Adrenal gland (tissue), 12 donors: ENCODE measurements around the gene TOMM22. TPM values are rescaled to one million over a fixed set of nuclear protein-coding genes. Genes with fewer than 3 reads are reported as not detected.

Experiments used
- DNase-seq, 7 donors: peaks; one replicate each; pipeline ENCODE4 v3.0.0-alpha.2; 2019 to 2020
- H3K27ac ChIP-seq, 5 donors: fragments of 200-600 bp; sonication (generic) in 4 of 5; 1 replicate in 3 of 5; 2 replicates in 2 of 5; pipeline versions ENCODE4 v1.5.1 to v1.8.0; 2016 to 2020; ENCODE audit warnings: mild to moderate bottlenecking in 1 of 5
- H3K27me3 ChIP-seq: fragments of 200-600 bp; 2 replicates; pipeline ENCODE4 v1.8.0; 2021
- H3K36me3 ChIP-seq, 2 donors: fragments of 200-600 bp; replicated peaks in 1 of 2; 1 replicate in 1 of 2; 2 replicates in 1 of 2; pipeline versions ENCODE4 v1.5.1 to v1.8.0; 2018 to 2022
- H3K4me1 ChIP-seq, 2 donors: fragments of 200-600 bp; replicated peaks in 1 of 2; 1 replicate in 1 of 2; 2 replicates in 1 of 2; pipeline versions ENCODE4 v1.5.1 to v1.8.0; 2018 to 2021
- H3K4me3 ChIP-seq, 4 donors: fragments of 200-600 bp; sonication (generic) in 3 of 4; one replicate each; pipeline ENCODE4 v1.5.1; 2016 to 2018
- H3K9me3 ChIP-seq, 3 donors: fragments of 200-600 bp; sonication (generic) in 1 of 3; replicated peaks in 1 of 3; 1 replicate in 2 of 3; 2 replicates in 1 of 3; pipeline versions ENCODE4 v1.5.1 to v1.8.0; 2016 to 2021
- POLR2A ChIP-seq, 2 donors: fragments of 450-650 bp; IDR thresholded peaks; one replicate each; pipeline ENCODE4 v1.6.1; 2017; ENCODE audit warnings: antibody characterized with exemption in 2 of 2, mild to moderate bottlenecking in 2 of 2, moderate library complexity in 1 of 2
- WGBS, 4 donors: extraction: QIAGEN DNeasy Blood & Tissue Kit in 2 of 4; methylation state at CpG; one replicate each; pipeline versions ENCODE4 v1.1.5 to v1.1.7; 2013 to 2017; 5-methylcytosine and 5-hydroxymethylcytosine counted together
- intact Hi-C, 2 donors: fragments of 100-400 bp; cut with DNase I; formaldehyde crosslinking; loops; one replicate each; pipeline versions ENCODE4 v1.14.1 to v1.15.0; 2022 to 2023
- polyA plus RNA-seq, 3 donors: library from polyadenylated mRNA; stranded (reverse); fragments of 200-250 nt in 2 of 3; fragments of 350-450 nt in 1 of 3; fragmentation: Illumina TruSeq in 1 of 3; extraction: RNeasy Lipid Tissue Mini Kit (QIAGEN cat#74804) in 1 of 3; gene quantifications; one replicate each; pipeline ENCODE4 v1.2.3, GENCODE V29; 2013 to 2014
- total RNA-seq, 9 donors: library from RNA; depleted of rRNA in 4 of 9; stranded (reverse); fragments of >200 nt in 4 of 9; fragments of 120-200 nt in 1 of 9; fragmentation: NEBNext Ultra II Directional in 1 of 9; extraction: Animal tissue kit (Norgen Biotek cat#: 25700) in 1 of 9; gene quantifications; one replicate each; pipeline versions ENCODE4 v1.1.0 to v1.2.4, GENCODE V29; 2013 to 2023
- TF ChIP-seq, protein P1 (sequence below), 6 experiments: fragments of 450-650 bp in 4 of 6; fragments of 200-600 bp in 2 of 6; sonication (generic) in 1 of 6; IDR thresholded peaks; 1 replicate in 5 of 6; 2 replicates in 1 of 6; pipeline versions ENCODE4 v1.5.1 to v1.8.0; 2016 to 2021; ENCODE audit warnings: antibody characterized with exemption in 6 of 6, mild to moderate bottlenecking in 2 of 6, moderate library complexity in 1 of 6
- donor health status: healthy with polysubstance abuse.
- donor health status: Bipolar disorder and iron deficiency.
- donor health status: DM: yes; HTN: yes; CAD: no.
- donor health status: DM: no; HTN: no; CAD: no.
- donor health status: DM: no; HTN: no; CAD: no.
- donor health status: DM: yes; HTN: yes; CAD: no.

Gene TOMM22
- total and polyA plus RNA-seq, 12 donors = 16.9 to 86.3 (median 55.3) TPM

DNA sequence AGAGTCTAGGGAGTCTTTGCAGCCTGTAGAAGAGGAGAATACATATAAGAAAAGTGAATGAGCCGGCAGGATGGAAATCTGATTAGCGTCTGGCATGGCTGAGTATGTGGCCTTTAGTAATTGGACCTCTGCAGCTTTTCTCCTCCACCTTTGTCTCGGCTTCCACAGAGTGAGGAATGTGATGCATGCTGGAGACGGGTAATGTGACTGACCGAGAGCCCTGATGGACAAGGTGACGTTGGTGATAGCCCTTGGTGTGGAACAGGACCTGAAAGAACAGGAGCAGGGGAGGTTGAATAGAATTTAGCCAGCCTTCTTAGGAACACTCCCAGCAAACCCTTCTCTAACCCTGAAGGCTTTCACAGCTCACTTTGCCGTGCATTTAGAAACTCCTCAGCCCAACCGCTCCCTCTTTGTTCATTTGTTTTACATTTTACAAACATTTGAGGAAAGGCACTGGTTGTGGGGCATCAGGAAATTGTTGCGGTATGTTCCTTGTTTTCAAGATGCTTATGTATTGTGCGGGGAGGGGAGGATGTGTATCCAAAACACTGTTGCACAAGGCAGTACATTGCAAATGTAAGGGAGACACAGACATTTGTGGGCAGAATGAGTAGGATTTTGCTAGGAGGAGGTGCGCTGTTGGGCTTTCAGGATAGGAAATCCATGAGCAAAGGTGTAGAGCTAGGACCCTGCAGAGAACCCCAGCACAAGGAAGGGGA lies 30.9 kb downstream of the TOMM22 start:
- intact Hi-C loops = no loop called here
- 85 to 91% (median 86%) methylated on average over 11 of the region's 11 CpGs for WGBS, 4 donors

DNA sequence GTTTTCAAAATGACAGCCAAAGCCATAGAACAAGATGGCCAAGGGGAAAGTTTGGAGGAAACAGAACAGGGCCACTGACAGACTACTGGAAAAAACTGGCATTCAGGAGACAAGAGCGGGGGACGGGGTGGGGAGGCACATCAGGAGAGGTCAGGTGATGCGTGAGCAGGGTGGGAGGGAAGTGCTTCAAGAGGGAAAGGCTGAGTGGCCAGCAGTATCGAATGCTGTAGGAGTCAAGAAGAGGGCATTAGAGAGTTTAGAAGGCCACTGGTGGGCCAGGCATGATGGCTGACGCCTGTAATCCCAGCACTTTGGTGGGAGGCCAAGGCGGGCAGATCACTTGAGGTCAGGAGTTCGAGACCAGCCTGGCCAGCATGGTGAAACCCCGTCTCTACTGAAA lies 32.2 kb downstream of the TOMM22 start:
- Histone ChIP-seq H3K27me3 (no peaks in the 10 kb centered on the region), H3K36me3 (peaks cover 0 to 22% of the 10 kb centered on the region in 2 donors), H3K4me3 (no peak overlapping the region), H3K9me3 (no peaks in the 10 kb centered on the region), H3K4me1 (peaks cover 0 to 26% of the 10 kb centered on the region in 2 donors), H3K27ac (no peak overlapping the region)
- peak in 2 of 7 donors; percentile 19 to 51 for DNase-seq
- 86 to 92% (median 89%) methylated on average over 8 of the region's 8 CpGs for WGBS, 4 donors
- intact Hi-C loops = no loop called here
- TF ChIP-seq, protein P1, sequence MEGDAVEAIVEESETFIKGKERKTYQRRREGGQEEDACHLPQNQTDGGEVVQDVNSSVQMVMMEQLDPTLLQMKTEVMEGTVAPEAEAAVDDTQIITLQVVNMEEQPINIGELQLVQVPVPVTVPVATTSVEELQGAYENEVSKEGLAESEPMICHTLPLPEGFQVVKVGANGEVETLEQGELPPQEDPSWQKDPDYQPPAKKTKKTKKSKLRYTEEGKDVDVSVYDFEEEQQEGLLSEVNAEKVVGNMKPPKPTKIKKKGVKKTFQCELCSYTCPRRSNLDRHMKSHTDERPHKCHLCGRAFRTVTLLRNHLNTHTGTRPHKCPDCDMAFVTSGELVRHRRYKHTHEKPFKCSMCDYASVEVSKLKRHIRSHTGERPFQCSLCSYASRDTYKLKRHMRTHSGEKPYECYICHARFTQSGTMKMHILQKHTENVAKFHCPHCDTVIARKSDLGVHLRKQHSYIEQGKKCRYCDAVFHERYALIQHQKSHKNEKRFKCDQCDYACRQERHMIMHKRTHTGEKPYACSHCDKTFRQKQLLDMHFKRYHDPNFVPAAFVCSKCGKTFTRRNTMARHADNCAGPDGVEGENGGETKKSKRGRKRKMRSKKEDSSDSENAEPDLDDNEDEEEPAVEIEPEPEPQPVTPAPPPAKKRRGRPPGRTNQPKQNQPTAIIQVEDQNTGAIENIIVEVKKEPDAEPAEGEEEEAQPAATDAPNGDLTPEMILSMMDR (IDR thresholded peaks at IDR 0.05) = no peak

More for the DNA sequence above, 30.9 kb downstream of the TOMM22 start:
- peak in 1 of 7 donors; percentile 44 for DNase-seq
- H3K4me3 ChIP-seq = no peak overlapping the region
- peaks cover 0 to 26% of the 10 kb centered on the region in 2 donors for H3K4me1 ChIP-seq
- no peaks in the 10 kb centered on the region for H3K27me3 ChIP-seq
- H3K27ac ChIP-seq = no peak overlapping the region
- no peak for TF ChIP-seq POLR2A (IDR thresholded peaks at IDR 0.05)
- TF ChIP-seq, protein P1 (IDR thresholded peaks at IDR 0.05) = no peak
- peaks cover 0 to 19% of the 10 kb centered on the region in 2 donors for H3K36me3 ChIP-seq
- no peaks in the 10 kb centered on the region for H3K9me3 ChIP-seq

DNA sequence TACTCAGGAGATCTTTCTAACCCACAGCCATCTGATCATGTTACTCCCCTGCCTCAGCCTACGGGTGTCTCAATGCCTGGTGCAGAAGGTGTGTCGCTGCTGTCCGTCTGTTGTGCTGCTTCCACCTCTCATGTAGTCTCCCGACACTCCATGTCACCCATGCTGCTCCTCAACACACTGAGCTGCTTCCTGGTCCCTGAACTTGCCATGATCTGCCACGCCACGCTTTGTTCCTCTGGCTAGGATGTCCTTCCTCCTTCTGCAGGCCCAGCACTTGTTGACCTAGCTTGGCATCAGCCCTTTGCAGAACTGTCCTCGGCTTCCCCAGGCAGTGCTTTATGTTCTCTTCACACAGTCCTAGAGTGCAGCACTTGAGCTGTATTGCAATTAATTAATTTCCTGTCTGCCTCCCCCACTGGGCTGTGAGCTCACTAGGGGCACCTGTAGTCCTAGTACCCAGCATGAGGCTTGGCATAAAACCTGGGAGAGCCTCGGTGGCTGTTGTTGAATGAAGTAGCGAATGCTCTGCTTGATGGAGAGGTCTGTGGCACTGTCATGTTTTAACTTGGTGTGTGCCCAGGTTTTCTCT lies 33.5 kb downstream of the TOMM22 start:
- no peak for TF ChIP-seq POLR2A (IDR thresholded peaks at IDR 0.05)
- TF ChIP-seq, protein P1 (IDR thresholded peaks at IDR 0.05) = no peak
- no peaks in the 10 kb centered on the region for H3K9me3 ChIP-seq
- peaks cover 0 to 26% of the 10 kb centered on the region in 2 donors for H3K4me1 ChIP-seq
- H3K27me3 ChIP-seq = no peaks in the 10 kb centered on the region
- 80 to 92% (median 86%) methylated on average over 7 to 9 of the region's 9 CpGs for WGBS, 4 donors
- intact Hi-C loops = no loop called here
- H3K4me3 ChIP-seq = no peak overlapping the region
- peak in 3 of 7 donors; percentile 19 to 59 (median 23) for DNase-seq
- H3K27ac ChIP-seq = no peak overlapping the region
- peaks cover 0 to 22% of the 10 kb centered on the region in 2 donors for H3K36me3 ChIP-seq

DNA sequence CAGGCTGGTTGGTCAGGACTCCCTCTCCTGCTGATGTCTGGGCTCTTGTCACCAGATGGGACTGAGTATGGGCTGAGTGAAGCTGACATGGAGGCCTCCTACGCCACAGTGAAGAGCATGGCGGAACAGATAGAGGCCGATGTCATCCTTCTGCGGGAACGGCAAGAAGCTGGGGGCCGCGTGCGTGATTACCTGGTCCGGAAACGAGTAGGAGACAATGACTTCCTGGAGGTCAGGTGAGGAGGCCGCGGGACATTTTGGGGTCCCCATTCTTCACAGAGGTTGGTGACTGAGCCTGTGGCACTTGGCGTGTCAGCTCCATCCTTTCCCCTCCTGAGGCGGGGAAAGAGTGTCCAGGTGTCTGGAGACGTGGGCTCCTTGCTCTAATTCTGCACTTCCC lies 34.1 kb downstream of the TOMM22 start:
- H3K27ac ChIP-seq = no peak overlapping the region
- H3K9me3 ChIP-seq = no peaks in the 10 kb centered on the region
- intact Hi-C loops = no loop called here
- no peak overlapping the region for H3K4me3 ChIP-seq
- WGBS, 4 donors = 93 to 95% (median 94%) methylated on average over 11 to 15 of the region's 15 CpGs
- peak in 3 of 7 donors; percentile 17 to 47 (median 25) for DNase-seq
- TF ChIP-seq, protein P1 (IDR thresholded peaks at IDR 0.05) = no peak
- TF ChIP-seq POLR2A (IDR thresholded peaks at IDR 0.05) = no peak
- H3K4me1 ChIP-seq = peaks cover 0 to 26% of the 10 kb centered on the region in 2 donors
- no peaks in the 10 kb centered on the region for H3K27me3 ChIP-seq
- peaks cover 0 to 26% of the 10 kb centered on the region in 2 donors for H3K36me3 ChIP-seq
